Measurements from ENCODE around the gene TAS2R3.

GRCh38 chr7:141715794-141716689 is 47.9 kb upstream of the TAS2R3 start:
- TF ChIP-seq CTCF (IDR thresholded peaks at IDR 0.05) (no peak), POLR2A (IDR thresholded peaks at IDR 0.05) (no peak)

All from adrenal gland (tissue), 5 donors.